Neural crest cell (in vitro differentiated cells): ENCODE measurements around the gene PIP4K2A. TPM values are rescaled to one million over a fixed set of nuclear protein-coding genes. Genes with fewer than 3 reads are reported as not detected.
"Not testable (repeated sequence)": the region's sequence is repeated elsewhere in the genome, so short reads cannot be mapped to it uniquely, and the experiment has no call there.

ENCODE experiments used
- DNase-seq: peaks from one replicate; pipeline ENCODE4 v3.0.0; 2021; ENCODE audit warnings: low read depth, mixed read lengths, low spot score
- H3K27ac Mint-ChIP-seq: one replicate; pipeline ENCODE4 v1.8.0; 2021; ENCODE audit warnings: mild to moderate bottlenecking, mixed read lengths; ENCODE audit not compliant: unreplicated experiment
- H3K27me3 Mint-ChIP-seq: 2 replicates; pipeline ENCODE4 v1.8.0; 2021; ENCODE audit warnings: low read depth, mild to moderate bottlenecking, mixed read lengths
- H3K36me3 Mint-ChIP-seq: 2 replicates; pipeline ENCODE4 v1.8.0; 2021; ENCODE audit warnings: low read depth, mild to moderate bottlenecking, mixed read lengths
- H3K4me1 Mint-ChIP-seq: 2 replicates; pipeline ENCODE4 v1.8.0; 2021; ENCODE audit warnings: mixed read lengths
- H3K4me3 Mint-ChIP-seq: one replicate; pipeline ENCODE4 v1.8.0; 2021; ENCODE audit warnings: mild to moderate bottlenecking, mixed read lengths
- H3K9me3 Mint-ChIP-seq: 2 replicates; pipeline ENCODE4 v1.8.0; 2021; ENCODE audit warnings: mixed read lengths
- CTCF ChIP-seq: fragments of 200-600 bp; sonication (generic); conservative IDR thresholded peaks from 2 replicates; pipeline ENCODE4 v1.5.0; 2021; ENCODE audit warnings: antibody characterized with exemption, mild to moderate bottlenecking
- total RNA-seq: library from RNA; stranded (reverse); gene quantifications from 2 replicates; pipeline ENCODE4 v1.2.1, GENCODE V29; 2021

PIP4K2A gene
- total RNA-seq, 1 donor from 2014 or later, result 28.7 TPM

GRCh38 chr10:22753786-22754185 lies 39.4 kb upstream of the PIP4K2A start:
- Mint-ChIP-seq H3K27me3 (no peaks in the 10 kb centered on the region), H3K27ac (no peak overlapping the region), H3K4me1 (no peaks in the 10 kb centered on the region), H3K36me3 (no peaks in the 10 kb centered on the region), H3K9me3 (no peaks in the 10 kb centered on the region), H3K4me3 (no peak overlapping the region)
- TF ChIP-seq CTCF, result no peak
- no peak for DNase-seq

- Mint-ChIP-seq H3K4me1 (no peaks in the 10 kb centered on the region), H3K27me3 (no peaks in the 10 kb centered on the region), H3K27ac (no peak overlapping the region), H3K9me3 (no peaks in the 10 kb centered on the region), H3K36me3 (no peaks in the 10 kb centered on the region), H3K4me3 (no peak overlapping the region)
- no peak for DNase-seq
- TF ChIP-seq CTCF, result no peak
Observed at GRCh38 chr10:22752272-22752889, 38.0 kb upstream of the PIP4K2A start.

GRCh38 chr10:22750131-22750530 lies 35.8 kb upstream of the PIP4K2A start:
- Mint-ChIP-seq H3K9me3 (peaks cover 3% of the 10 kb centered on the region), H3K4me3 (no peak overlapping the region), H3K36me3 (no peaks in the 10 kb centered on the region), H3K4me1 (no peaks in the 10 kb centered on the region), H3K27ac (no peak overlapping the region), H3K27me3 (no peaks in the 10 kb centered on the region)
- DNase-seq, result no peak
- TF ChIP-seq CTCF, result no peak

- H3K4me1 Mint-ChIP-seq, DNase-seq, H3K27ac Mint-ChIP-seq, H3K36me3 Mint-ChIP-seq, H3K4me3 Mint-ChIP-seq, H3K27me3 Mint-ChIP-seq: not testable (repeated sequence)
- H3K9me3 Mint-ChIP-seq, result peaks cover 10% of the 10 kb centered on the region
Observed at GRCh38 chr10:22744858-22745257, 30.5 kb upstream of the PIP4K2A start.

GRCh38 chr10:22742678-22743077 lies 28.3 kb upstream of the PIP4K2A start:
- H3K9me3 Mint-ChIP-seq, result peaks cover 10% of the 10 kb centered on the region
- DNase-seq, result no peak
- no peak overlapping the region for H3K27ac Mint-ChIP-seq

GRCh38 chr10:22741631-22742030 lies 27.3 kb upstream of the PIP4K2A start:
- H3K27me3 Mint-ChIP-seq, H3K36me3 Mint-ChIP-seq, H3K4me3 Mint-ChIP-seq, H3K27ac Mint-ChIP-seq, DNase-seq, H3K4me1 Mint-ChIP-seq: not testable (repeated sequence)
- H3K9me3 Mint-ChIP-seq, result peaks cover 10% of the 10 kb centered on the region

More at GRCh38 chr10:22742678-22743077, 28.3 kb upstream of the PIP4K2A start:
- Mint-ChIP-seq H3K4me1 (peaks cover 4% of the 10 kb centered on the region), H3K36me3 (no peaks in the 10 kb centered on the region), H3K27me3 (no peaks in the 10 kb centered on the region), H3K4me3 (no peak overlapping the region)
- no peak for TF ChIP-seq CTCF
